Measurements from ENCODE around the gene CHRM5.

Gene CHRM5, protein sequence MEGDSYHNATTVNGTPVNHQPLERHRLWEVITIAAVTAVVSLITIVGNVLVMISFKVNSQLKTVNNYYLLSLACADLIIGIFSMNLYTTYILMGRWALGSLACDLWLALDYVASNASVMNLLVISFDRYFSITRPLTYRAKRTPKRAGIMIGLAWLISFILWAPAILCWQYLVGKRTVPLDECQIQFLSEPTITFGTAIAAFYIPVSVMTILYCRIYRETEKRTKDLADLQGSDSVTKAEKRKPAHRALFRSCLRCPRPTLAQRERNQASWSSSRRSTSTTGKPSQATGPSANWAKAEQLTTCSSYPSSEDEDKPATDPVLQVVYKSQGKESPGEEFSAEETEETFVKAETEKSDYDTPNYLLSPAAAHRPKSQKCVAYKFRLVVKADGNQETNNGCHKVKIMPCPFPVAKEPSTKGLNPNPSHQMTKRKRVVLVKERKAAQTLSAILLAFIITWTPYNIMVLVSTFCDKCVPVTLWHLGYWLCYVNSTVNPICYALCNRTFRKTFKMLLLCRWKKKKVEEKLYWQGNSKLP

GRCh38 chr15:33968224-33968623 is at the start of gene CHRM5:
TSS of gene CHRM5 (plus strand) at chr15:33968497. CDS start at chr15:34062718, 94,221 bp downstream.
- no peak for DNase-seq

DNA sequence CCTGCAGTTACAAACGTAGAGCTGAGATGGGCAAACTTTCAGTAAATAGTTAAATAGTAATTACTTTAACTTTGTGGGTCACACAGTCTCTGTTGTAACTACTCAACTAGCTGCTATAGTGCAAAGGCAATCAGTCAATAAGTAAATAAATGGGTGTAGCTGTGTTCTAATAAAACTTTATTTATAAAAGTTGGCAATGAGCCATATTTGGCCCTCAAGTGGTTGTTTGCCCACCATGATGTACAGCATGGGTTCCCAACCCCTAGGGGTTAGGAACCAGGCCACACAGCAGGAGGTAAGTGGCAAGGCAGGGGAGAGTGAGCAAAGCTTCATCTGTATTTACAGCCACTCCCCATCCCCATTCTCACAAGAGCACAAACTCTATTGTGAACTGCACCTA is 44.9 kb upstream of the CHRM5 start:
- no peak for DNase-seq

DNA sequence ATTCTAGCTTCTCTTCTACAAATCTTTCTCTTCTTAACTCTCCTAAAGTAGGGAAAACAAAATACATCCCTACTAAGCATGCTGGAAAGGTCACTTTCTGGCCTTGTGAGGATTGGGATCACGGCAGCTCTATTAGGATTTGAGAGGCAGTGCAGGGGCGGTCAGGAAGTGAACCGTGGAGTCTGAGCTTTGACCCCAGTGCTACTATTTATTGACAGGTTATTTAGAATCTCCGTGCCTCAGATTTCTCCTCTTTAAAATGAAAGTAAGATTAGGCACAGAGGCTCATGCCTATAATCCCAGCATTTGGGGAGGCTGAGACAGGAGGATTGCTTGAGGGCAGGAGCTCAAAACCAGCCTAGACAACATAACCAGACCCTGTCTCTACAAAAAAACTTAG is 42.0 kb upstream of the CHRM5 start:
- no peak for DNase-seq

- DNase-seq, result no peak
These were observed 35.6 kb upstream of the CHRM5 start for GRCh38 chr15:33932734-33933133.

- DNase-seq, result no peak
These were observed 33.9 kb upstream of the CHRM5 start for GRCh38 chr15:33934396-33934795.

- no peak for DNase-seq
These were observed 33.4 kb upstream of the CHRM5 start for GRCh38 chr15:33934921-33935320.

- no peak for DNase-seq
These were observed 26.8 kb upstream of the CHRM5 start for GRCh38 chr15:33941279-33942063.

DNA sequence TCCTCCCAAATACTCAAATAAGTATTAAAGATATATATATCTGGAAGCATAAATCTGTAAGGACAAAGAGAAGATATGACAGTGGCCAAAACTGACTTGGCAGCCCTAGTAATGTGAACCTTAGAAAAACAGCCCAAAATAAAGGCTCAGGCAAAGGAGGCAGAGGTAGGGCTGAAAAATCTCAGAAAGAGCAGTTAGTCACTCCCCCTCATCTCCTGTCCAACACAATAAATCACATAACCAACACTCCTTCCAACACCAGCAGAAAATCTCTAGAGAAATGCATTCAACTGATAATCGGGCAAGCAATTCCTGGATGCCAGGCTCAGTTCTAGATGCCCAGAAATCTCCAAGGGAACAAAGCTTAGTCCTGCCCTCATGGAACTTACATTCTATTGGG is 22.1 kb upstream of the CHRM5 start:
- DNase-seq, result no peak

DNA sequence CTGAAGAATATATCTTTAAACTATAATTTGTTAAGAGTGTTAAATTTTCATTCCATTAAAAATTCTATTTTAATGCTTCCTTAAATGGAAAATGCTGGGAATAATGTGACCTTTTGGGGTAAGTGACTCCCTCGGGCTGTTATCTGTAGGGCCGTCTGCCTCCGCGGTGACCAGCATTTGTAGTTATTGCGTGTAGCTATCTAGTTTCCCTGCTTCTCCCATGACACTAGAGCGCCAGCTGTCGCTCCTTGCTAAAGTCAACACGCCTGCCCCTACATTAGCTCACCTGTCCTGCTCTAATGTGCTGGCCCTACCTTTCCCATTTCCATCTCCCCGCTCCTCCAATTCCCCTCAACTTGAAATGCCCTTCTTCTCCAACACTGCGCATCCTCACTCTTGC is 12.4 kb upstream of the CHRM5 start:
- no peak for DNase-seq

DNA sequence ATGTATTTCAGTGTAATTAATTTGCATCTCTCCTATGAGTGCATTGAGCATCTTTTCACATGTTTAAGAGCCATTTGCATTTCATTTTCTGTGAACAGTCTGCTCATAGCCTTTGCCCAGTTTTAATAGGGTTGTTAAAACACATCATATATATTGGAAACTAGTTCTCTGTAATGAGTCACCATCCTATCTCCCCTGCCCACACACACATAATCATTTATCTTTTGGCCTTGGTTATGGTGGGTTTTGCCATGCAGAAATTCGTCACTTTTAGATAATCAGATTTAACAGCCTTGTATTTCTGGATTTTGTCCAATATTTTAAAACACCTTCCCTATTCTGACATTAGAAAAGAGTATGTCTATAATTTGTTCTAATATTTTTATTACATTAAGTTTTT is 11.9 kb upstream of the CHRM5 start:
- DNase-seq, result no peak

GRCh38 chr15:33959844-33960548 is 8.3 kb upstream of the CHRM5 start:
- DNase-seq, result no peak

GRCh38 chr15:33960549-33960935 is 7.8 kb upstream of the CHRM5 start:
- DNase-seq, result no peak

GRCh38 chr15:33963831-33964664 is 4.2 kb upstream of the CHRM5 start:
- no peak for DNase-seq

- no peak for DNase-seq
These were observed 3.6 kb upstream of the CHRM5 start for GRCh38 chr15:33964665-33965040.

DNA sequence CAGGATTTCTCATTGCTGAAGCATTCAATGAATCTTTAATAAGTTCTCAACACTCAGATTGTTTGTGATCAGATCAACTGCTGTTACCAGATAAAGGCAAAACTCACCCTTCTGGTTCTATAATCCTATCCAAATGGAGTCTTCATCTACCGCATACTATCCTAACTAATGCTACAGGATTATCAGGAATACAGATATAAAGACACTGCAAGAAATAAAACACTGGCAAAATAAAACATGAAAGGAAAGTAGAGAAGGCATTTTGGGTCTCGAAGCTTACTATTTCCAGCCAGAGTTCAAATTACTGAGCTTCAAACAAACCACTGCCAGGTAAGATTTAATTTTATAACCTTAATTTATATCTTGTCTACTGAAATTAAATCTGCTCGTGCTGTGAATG is 524 bp downstream of the CHRM5 start:
- no peak for DNase-seq

GRCh38 chr15:33971811-33972210 is 3.5 kb downstream of the CHRM5 start:
- DNase-seq, result no peak

- no peak for DNase-seq
These were observed 6.8 kb downstream of the CHRM5 start for GRCh38 chr15:33975022-33975565.

DNA sequence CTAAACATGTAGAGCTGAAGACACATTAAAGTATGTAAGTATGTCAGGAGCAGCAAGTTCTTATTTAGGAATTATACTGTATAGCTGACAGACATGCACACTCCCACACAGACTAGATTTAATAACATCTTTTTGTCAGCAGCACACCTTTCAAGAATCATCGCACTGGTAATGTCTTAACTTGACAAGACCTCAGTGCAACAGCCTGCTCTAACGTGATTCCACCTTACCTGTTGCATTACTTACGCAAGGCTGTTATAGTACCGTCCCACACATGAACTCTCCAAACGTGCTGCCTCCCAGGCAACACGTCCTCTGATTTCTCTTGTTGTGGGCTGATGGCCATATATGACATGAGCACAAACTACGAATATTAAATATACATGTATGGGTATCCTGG is 11.9 kb downstream of the CHRM5 start:
- no peak for DNase-seq

DNA sequence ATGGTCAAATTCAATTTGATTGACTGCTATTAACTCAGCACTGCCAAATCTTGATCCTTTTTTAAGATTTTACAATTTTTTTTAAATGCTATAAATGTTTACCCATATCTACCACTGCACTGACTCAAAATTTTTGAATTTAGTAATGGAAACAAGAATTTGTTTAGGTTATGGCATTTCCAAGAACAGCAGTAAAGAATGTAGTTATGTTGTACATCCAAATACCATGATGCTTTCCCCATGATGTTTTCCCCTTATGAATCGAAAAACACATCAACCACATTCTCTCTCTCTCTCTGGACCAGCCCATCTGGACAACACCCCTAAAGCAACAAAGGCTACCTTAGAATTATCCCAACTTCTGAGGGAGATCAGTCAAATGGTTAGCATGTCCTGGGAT is 14.2 kb downstream of the CHRM5 start:
- DNase-seq, result no peak

GRCh38 chr15:33985287-33985686 is 17.0 kb downstream of the CHRM5 start:
- no peak for DNase-seq

GRCh38 chr15:33985751-33986150 is 17.5 kb downstream of the CHRM5 start:
- no peak for DNase-seq

DNA sequence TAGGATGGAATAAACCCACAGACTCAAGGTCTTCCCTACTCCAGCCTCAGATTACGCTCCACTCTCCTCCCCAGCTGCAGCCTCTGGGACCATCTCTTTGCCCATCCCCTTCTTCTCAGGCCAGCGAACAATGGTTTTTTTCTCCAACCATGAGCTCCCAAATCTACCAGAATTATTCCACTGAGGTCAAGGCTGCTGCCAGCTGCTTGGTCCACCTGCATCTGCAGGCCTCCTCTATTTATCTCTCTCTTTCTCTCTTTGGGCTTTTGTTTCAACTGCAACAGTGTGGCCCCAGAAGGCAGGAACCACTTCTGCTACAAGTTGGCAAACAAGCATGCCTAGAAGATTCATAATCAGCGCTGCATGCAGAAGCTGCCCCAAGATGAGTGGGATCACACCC is 19.1 kb downstream of the CHRM5 start:
- DNase-seq, result no peak
